ENCODE results near the gene PATL1.
"Not testable (repeated sequence)": the region's sequence is repeated elsewhere in the genome, so short reads cannot be mapped to it uniquely, and the experiment has no call there.

PATL1 gene

GRCh38 chr11:59706518-59707285 is 37.9 kb upstream of the PATL1 start:
- no peak overlapping the region for H3K4me3 ChIP-seq (ENCODE audit: low read depth, low read length)
- TF ChIP-seq, protein P1, sequence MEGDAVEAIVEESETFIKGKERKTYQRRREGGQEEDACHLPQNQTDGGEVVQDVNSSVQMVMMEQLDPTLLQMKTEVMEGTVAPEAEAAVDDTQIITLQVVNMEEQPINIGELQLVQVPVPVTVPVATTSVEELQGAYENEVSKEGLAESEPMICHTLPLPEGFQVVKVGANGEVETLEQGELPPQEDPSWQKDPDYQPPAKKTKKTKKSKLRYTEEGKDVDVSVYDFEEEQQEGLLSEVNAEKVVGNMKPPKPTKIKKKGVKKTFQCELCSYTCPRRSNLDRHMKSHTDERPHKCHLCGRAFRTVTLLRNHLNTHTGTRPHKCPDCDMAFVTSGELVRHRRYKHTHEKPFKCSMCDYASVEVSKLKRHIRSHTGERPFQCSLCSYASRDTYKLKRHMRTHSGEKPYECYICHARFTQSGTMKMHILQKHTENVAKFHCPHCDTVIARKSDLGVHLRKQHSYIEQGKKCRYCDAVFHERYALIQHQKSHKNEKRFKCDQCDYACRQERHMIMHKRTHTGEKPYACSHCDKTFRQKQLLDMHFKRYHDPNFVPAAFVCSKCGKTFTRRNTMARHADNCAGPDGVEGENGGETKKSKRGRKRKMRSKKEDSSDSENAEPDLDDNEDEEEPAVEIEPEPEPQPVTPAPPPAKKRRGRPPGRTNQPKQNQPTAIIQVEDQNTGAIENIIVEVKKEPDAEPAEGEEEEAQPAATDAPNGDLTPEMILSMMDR (conservative IDR thresholded peaks at IDR 0.05; ENCODE audit: low read depth, low read length): no peak
- peak; percentile 83 for DNase-seq (ENCODE audit: low read depth)

DNA sequence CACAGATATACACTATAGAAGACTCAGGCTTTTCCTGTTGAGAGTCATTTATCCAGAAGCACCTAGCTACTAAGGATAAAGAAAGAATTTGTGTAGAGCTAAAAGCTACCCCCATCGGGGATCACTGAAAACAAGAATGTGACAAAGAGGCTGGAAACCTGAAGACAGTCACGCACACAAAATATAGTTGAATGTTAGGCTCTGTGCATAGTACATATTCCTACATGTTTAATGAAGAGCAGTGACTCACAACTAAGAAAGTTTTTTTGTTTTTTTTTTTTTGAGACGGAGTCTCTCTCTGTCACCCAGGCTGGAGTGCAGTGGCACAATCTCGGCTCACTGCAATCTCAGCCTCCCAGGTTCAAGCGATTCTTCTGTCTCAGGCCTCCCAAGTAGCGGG is 36.5 kb upstream of the PATL1 start:
- TF ChIP-seq, protein P1 (conservative IDR thresholded peaks at IDR 0.05; ENCODE audit: low read depth, low read length): no peak
- no peak for DNase-seq (ENCODE audit: low read depth)
- H3K4me3 ChIP-seq (ENCODE audit: low read depth, low read length): no peak overlapping the region

GRCh38 chr11:59703515-59703914 is 34.7 kb upstream of the PATL1 start:
- not testable (repeated sequence) for DNase-seq (ENCODE audit: low read depth); H3K4me3 ChIP-seq (ENCODE audit: low read depth, low read length)

GRCh38 chr11:59700157-59700556 is 31.3 kb upstream of the PATL1 start:
- not testable (repeated sequence) for DNase-seq (ENCODE audit: low read depth); H3K4me3 ChIP-seq (ENCODE audit: low read depth, low read length)

GRCh38 chr11:59698506-59698905 is 29.7 kb upstream of the PATL1 start:
- peak; percentile 17 for DNase-seq (ENCODE audit: low read depth)
- TF ChIP-seq, protein P1 (conservative IDR thresholded peaks at IDR 0.05; ENCODE audit: low read depth, low read length): no peak
- no peak overlapping the region for H3K4me3 ChIP-seq (ENCODE audit: low read depth, low read length)

DNA sequence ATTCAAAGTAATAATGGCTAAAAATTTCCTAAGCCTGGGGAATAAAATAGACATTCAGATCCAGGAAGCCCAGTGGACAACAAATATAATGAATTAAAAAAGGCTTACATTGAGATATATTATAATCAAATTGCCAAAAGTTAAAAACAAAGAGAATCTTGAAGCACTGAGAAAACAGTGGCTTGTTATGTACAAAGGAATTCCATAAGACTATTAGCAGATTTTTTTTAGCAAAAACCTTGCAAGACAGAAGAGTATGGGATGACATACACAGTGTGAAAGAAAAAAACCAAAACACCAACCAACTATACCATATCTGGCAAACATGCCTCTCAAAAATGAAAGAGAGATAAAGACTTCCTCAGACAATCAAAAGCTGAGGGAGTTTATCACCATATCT is 24.1 kb upstream of the PATL1 start:
- TF ChIP-seq, protein P1 (conservative IDR thresholded peaks at IDR 0.05; ENCODE audit: low read depth, low read length): no peak
- DNase-seq (ENCODE audit: low read depth): no peak
- no peak overlapping the region for H3K4me3 ChIP-seq (ENCODE audit: low read depth, low read length)

GRCh38 chr11:59691156-59691555 is 22.3 kb upstream of the PATL1 start:
- no peak for DNase-seq (ENCODE audit: low read depth)
- no peak overlapping the region for H3K4me3 ChIP-seq (ENCODE audit: low read depth, low read length)
- TF ChIP-seq, protein P1 (conservative IDR thresholded peaks at IDR 0.05; ENCODE audit: low read depth, low read length): no peak

- no peak for DNase-seq (ENCODE audit: low read depth)
- TF ChIP-seq, protein P1 (conservative IDR thresholded peaks at IDR 0.05; ENCODE audit: low read depth, low read length): no peak
- no peak overlapping the region for H3K4me3 ChIP-seq (ENCODE audit: low read depth, low read length)
These were observed 20.2 kb upstream of the PATL1 start for GRCh38 chr11:59689015-59689414.

- DNase-seq (ENCODE audit: low read depth); H3K4me3 ChIP-seq (ENCODE audit: low read depth, low read length): not testable (repeated sequence)
These were observed 12.5 kb upstream of the PATL1 start for GRCh38 chr11:59681260-59681725.

Measured in choroid plexus epithelial cell (primary cell).